DOHH2 (cell line): ENCODE data around the gene SH3PXD2A.

Experiments used
- EZH2phosphoT487 ChIP-seq: fragments of 200-600 bp; sonication (generic); IDR thresholded peaks from 2 replicates; pipeline ENCODE4 v1.6.1; 2017; ENCODE audit warnings: borderline replicate concordance, mild to moderate bottlenecking, antibody characterized with exemption, low read length, moderate library complexity, mixed read lengths
- TF ChIP-seq, protein P1 (sequence below): fragments of 200-600 bp; sonication (generic); IDR thresholded peaks from one replicate; pipeline ENCODE4 v1.5.1; 2014; ENCODE audit warnings: antibody characterized with exemption, mild to moderate bottlenecking, low read depth, low read length; ENCODE audit not compliant: poor library complexity, severe bottlenecking

DNA sequence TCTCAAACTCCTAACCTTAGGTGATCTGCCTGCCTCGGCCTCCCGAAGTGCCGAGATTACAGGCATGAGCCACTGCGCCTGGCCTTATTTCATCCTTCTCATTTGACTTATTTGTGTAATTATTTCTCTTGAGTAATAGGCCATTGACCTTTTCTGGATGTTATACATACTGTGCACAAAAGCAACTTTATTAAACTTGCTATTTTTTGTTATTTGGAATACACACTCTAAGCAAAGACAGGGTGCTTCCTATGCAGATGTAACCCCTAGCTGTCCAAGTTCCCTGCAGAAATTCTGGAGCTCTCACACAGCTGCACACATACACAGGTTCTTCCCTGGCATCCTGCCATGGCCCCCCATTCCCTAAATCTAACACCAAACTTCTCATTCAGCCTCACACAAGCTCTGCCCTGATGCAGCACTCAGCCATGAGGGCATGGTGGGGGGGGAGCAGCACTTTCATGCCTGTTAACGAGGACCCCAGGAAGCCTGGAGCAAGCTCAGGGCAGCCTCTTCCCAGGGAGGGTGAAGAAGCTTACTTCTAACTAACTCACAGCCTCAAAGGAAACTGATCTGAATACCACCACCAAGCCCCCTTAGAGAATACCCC lies 33.2 kb downstream of the SH3PXD2A start:
- TF ChIP-seq, protein P1, sequence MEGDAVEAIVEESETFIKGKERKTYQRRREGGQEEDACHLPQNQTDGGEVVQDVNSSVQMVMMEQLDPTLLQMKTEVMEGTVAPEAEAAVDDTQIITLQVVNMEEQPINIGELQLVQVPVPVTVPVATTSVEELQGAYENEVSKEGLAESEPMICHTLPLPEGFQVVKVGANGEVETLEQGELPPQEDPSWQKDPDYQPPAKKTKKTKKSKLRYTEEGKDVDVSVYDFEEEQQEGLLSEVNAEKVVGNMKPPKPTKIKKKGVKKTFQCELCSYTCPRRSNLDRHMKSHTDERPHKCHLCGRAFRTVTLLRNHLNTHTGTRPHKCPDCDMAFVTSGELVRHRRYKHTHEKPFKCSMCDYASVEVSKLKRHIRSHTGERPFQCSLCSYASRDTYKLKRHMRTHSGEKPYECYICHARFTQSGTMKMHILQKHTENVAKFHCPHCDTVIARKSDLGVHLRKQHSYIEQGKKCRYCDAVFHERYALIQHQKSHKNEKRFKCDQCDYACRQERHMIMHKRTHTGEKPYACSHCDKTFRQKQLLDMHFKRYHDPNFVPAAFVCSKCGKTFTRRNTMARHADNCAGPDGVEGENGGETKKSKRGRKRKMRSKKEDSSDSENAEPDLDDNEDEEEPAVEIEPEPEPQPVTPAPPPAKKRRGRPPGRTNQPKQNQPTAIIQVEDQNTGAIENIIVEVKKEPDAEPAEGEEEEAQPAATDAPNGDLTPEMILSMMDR, result no peak
- TF ChIP-seq EZH2phosphoT487, result no peak
